Esophagus muscularis mucosa (tissue), 4 donors: Measurements from ENCODE around the gene RINT1. TPM values are rescaled to one million over a fixed set of nuclear protein-coding genes. Genes with fewer than 3 reads are reported as not detected.
A peak's percentile ranks its signal among the peaks of the same experiment; 100 is the strongest.
"Not testable (repeated sequence)": the region's sequence is repeated elsewhere in the genome, so short reads cannot be mapped to it uniquely, and the experiment has no call there.

ENCODE experiments used
- DNase-seq: peaks from one replicate; pipeline ENCODE4 v3.0.0-alpha.2; 2017; ENCODE audit errors: extremely low spot score
- H3K27ac ChIP-seq, 4 donors: fragments of 200-600 bp; sonication (generic); replicated peaks in 1 of 4; 1 replicate in 3 of 4; 2 replicates in 1 of 4; pipeline ENCODE4 v1.5.1; 2016 to 2019; ENCODE audit warnings: mild to moderate bottlenecking in 1 of 4
- H3K27me3 ChIP-seq, 4 donors: fragments of 200-600 bp; sonication (generic); one replicate each; pipeline versions ENCODE4 v1.5.1 to v1.6.0; 2016 to 2019
- H3K36me3 ChIP-seq, 4 donors: fragments of 200-600 bp; sonication (generic); one replicate each; pipeline ENCODE4 v1.5.1; 2016 to 2019
- H3K4me1 ChIP-seq, 4 donors: fragments of 200-600 bp; sonication (generic); one replicate each; pipeline ENCODE4 v1.5.1; 2016 to 2019
- H3K4me3 ChIP-seq, 4 donors: fragments of 200-600 bp; sonication (generic); 1 replicate in 2 of 4; 2 replicates in 2 of 4; pipeline ENCODE4 v1.5.1; 2016 to 2019; ENCODE audit warnings: mild to moderate bottlenecking in 4 of 4, moderate library complexity in 1 of 4
- H3K9me3 ChIP-seq, 4 donors: fragments of 200-600 bp; sonication (generic); 1 replicate in 3 of 4; 2 replicates in 1 of 4; pipeline ENCODE4 v1.5.1; 2016 to 2019
- EP300 ChIP-seq: sonication (generic); formaldehyde crosslinking; IDR thresholded peaks from one replicate; pipeline ENCODE4 v1.6.1; 2017; ENCODE audit warnings: antibody characterized with exemption
- POLR2A ChIP-seq: fragments of 450-650 bp; IDR thresholded peaks from one replicate; pipeline ENCODE4 v1.6.1; 2017; ENCODE audit warnings: antibody characterized with exemption, moderate library complexity, mild to moderate bottlenecking, low read depth
- POLR2AphosphoS5 ChIP-seq, 2 donors: sonication (generic); formaldehyde crosslinking; IDR thresholded peaks; one replicate each; pipeline ENCODE4 v1.6.1; 2017; ENCODE audit warnings: antibody characterized with exemption in 2 of 2
- WGBS: methylation state at CpG from one replicate; pipeline ENCODE4 v1.1.5; 2018; 5-methylcytosine and 5-hydroxymethylcytosine counted together
- intact Hi-C: fragments of 100-400 bp; cut with DNase I; formaldehyde crosslinking; loops from one replicate; pipeline ENCODE4 v1.15.1; 2023
- total RNA-seq, 4 donors: library from RNA; depleted of rRNA; stranded (reverse); fragments of >200 nt; gene quantifications; one replicate each; pipeline versions ENCODE4 v1.1.0 to v1.2.1, GENCODE V29; 2016
- TF ChIP-seq, protein P1 (sequence below), 3 experiments: fragments of 200-600 bp in 2 of 3; fragments of 450-650 bp in 1 of 3; sonication (generic) in 2 of 3; IDR thresholded peaks; one replicate each; pipeline ENCODE4 v1.5.1; 2017 to 2019; ENCODE audit warnings: antibody characterized with exemption in 3 of 3, mild to moderate bottlenecking in 2 of 3, moderate library complexity in 1 of 3

RINT1 gene
- total RNA-seq, 4 donors from 2014 or later, result 9.1 to 11.5 (median 9.8) TPM

- Histone ChIP-seq H3K4me3 (no peak overlapping the region), H3K27me3 (no peaks in the 10 kb centered on the region), H3K4me1 (no peaks in the 10 kb centered on the region), H3K9me3 (no peaks in the 10 kb centered on the region), H3K27ac (no peak overlapping the region), H3K36me3 (peaks cover 0 to 5% (median 2%) of the 10 kb centered on the region in 4 donors)
- 90% methylated on average over 4 of the region's 4 CpGs for WGBS
- intact Hi-C loops, result no loop called here
- no peak for DNase-seq
- TF ChIP-seq POLR2AphosphoS5 (IDR thresholded peaks at IDR 0.05) (no peak), EP300 (no peak), POLR2A (no peak)
- TF ChIP-seq, protein P1, sequence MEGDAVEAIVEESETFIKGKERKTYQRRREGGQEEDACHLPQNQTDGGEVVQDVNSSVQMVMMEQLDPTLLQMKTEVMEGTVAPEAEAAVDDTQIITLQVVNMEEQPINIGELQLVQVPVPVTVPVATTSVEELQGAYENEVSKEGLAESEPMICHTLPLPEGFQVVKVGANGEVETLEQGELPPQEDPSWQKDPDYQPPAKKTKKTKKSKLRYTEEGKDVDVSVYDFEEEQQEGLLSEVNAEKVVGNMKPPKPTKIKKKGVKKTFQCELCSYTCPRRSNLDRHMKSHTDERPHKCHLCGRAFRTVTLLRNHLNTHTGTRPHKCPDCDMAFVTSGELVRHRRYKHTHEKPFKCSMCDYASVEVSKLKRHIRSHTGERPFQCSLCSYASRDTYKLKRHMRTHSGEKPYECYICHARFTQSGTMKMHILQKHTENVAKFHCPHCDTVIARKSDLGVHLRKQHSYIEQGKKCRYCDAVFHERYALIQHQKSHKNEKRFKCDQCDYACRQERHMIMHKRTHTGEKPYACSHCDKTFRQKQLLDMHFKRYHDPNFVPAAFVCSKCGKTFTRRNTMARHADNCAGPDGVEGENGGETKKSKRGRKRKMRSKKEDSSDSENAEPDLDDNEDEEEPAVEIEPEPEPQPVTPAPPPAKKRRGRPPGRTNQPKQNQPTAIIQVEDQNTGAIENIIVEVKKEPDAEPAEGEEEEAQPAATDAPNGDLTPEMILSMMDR (IDR thresholded peaks at IDR 0.05), result no peak
These were observed 19.0 kb upstream of the RINT1 start for GRCh38 chr7:105512926-105513526.

DNA sequence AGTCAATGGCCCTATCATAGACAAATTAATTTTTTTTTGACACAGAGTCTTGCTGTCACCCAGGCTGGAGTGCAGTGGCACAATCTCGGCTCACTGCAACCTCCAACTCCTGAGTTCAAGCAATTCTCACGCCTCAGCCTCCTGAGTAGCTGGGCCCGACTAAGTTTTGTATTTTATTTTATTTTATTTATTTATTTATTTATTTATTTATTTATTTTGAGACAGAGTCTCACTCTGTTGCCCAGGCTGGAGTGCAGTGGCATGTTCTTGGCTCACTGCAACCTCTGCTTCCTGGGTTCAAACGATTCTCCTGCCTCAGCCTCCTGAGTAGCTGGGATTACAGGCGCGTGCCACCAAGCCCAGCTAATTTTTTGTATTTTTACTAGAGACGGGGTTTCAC, 16.4 kb upstream of the RINT1 start:
- DNase-seq, intact Hi-C loops, H3K27ac ChIP-seq, H3K27me3 ChIP-seq, H3K4me1 ChIP-seq, H3K36me3 ChIP-seq, H3K4me3 ChIP-seq, H3K9me3 ChIP-seq: not testable (repeated sequence)
- WGBS, result 94% methylated on average over 7 of the region's 7 CpGs

DNA sequence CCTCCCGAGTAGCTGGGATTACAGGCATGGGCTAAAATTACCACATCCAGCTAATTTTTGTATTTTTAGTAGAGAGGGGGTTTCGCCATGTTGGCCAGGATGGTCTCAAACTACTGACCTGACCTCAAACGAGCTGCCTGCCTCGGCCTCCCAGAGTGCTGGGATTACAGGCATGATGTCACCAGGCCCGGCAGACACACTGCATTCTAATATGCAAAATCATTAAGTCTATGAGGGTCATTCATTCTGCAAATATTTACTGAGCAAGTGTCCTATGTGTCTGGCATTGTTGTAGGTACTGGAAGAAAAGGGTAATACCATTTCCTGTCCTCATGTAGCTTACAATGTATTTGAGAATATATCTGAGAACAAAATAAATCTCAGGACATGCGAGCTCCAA, 12.6 kb upstream of the RINT1 start:
- Histone ChIP-seq H3K36me3 (no peaks in the 10 kb centered on the region), H3K4me3 (no peak overlapping the region), H3K4me1 (peaks cover 14 to 24% (median 18%) of the 10 kb centered on the region in 4 donors), H3K27me3 (no peaks in the 10 kb centered on the region), H3K27ac (no peak overlapping the region), H3K9me3 (no peaks in the 10 kb centered on the region)
- TF ChIP-seq POLR2AphosphoS5 (IDR thresholded peaks at IDR 0.05), result no peak
- TF ChIP-seq, protein P1 (IDR thresholded peaks at IDR 0.05), result no peak
- no peak for TF ChIP-seq EP300
- no peak for TF ChIP-seq POLR2A
- WGBS, result 90% methylated on average over 5 of the region's 6 CpGs
- intact Hi-C loops, result no loop called here
- DNase-seq, result no peak

DNA sequence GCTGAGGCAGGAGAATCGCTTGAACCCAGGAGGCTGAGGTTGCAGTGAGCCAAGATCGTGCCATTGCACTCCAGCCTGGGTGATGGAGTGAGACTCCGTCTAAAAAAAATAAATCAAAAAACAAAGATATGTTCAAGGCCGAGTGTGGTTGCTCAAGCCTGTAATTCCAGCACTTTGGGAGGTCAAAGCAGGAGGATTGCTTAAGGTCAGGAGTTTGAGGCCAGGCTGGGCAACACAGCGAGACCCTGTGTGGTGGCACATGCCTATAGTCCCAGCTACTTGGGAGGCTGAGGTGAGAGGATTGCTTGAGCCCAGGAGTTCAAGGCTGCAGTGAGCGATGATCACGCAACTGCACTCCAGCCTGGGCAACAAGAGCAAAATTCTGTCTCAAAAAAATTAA, 11.4 kb upstream of the RINT1 start:
- DNase-seq, H3K9me3 ChIP-seq, intact Hi-C loops, H3K36me3 ChIP-seq, H3K27me3 ChIP-seq: not testable (repeated sequence)
- Histone ChIP-seq H3K27ac (peak overlapping the region; percentile 88 to 95 (median 92)), H3K4me3 (peak overlapping the region in 2 of 4 donors; percentile 78 to 94), H3K4me1 (peaks cover 14 to 24% (median 18%) of the 10 kb centered on the region in 4 donors)
- 91% methylated on average over 7 of the region's 7 CpGs for WGBS

DNA sequence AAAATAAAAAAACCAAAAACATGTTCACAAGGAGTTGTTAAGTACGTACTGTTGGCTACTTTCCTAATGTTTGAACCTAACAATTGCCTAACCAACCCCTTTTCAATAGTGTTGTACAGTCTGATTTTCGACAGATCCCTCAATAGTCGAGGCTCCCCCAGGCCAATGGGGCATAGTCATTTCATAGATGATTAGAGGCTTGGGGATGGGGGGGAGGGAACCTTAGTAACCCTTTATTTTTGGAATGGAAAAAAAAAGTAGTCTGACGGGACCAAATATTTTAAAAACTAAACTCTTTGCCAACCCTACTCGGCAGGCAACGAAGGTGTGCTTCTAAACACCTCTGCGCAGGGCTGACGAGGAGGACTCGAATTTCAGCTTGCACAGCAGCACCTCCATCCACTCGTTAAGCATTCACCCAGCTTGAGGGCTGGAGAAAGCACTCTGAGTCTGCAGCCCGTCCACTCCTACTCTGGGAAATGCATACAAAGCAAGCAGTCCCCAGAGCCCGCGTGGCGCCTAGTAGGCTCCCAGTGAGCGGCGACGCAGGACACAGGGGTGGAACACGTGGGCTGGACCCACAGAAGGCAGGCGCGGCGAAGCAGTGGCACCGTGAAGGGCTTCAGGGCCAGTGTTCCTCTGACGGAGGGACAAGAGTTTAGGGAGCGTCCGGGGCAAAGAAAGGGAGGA, 10.8 kb upstream of the RINT1 start:
- TF ChIP-seq POLR2AphosphoS5 (IDR thresholded peaks at IDR 0.05) (no peak), EP300 (no peak), POLR2A (no peak)
- TF ChIP-seq, protein P1 (IDR thresholded peaks at IDR 0.05), result no peak
- no peaks in the 10 kb centered on the region for H3K36me3 ChIP-seq
- 8% methylated on average over 24 of the region's 25 CpGs for WGBS
- peak overlapping the region; percentile 88 to 95 (median 92) for H3K27ac ChIP-seq
- H3K4me1 ChIP-seq, result peaks cover 14 to 24% (median 18%) of the 10 kb centered on the region in 4 donors
- intact Hi-C loops, result no loop called here
- no peak for DNase-seq
- H3K9me3 ChIP-seq, result no peaks in the 10 kb centered on the region
- peak overlapping the region; percentile 78 to 94 (median 78) for H3K4me3 ChIP-seq
- no peaks in the 10 kb centered on the region for H3K27me3 ChIP-seq
